Peyer's patch (tissue), 4 donors: ENCODE measurements around the gene CEL. TPM values are rescaled to one million over a fixed set of nuclear protein-coding genes. Genes with fewer than 3 reads are reported as not detected.

Source experiments
- DNase-seq, 3 donors: peaks; one replicate each; pipeline ENCODE4 v3.0.0-alpha.2; 2017 to 2019
- H3K27ac ChIP-seq, 4 donors: fragments of 200-600 bp; sonication (generic); one replicate each; pipeline ENCODE4 v1.5.1; 2016 to 2019
- H3K27me3 ChIP-seq, 2 donors: fragments of 200-600 bp; sonication (generic); one replicate each; pipeline ENCODE4 v1.5.1; 2019
- H3K36me3 ChIP-seq, 3 donors: fragments of 200-600 bp; sonication (generic); one replicate each; pipeline ENCODE4 v1.5.1; 2016 to 2019
- H3K4me1 ChIP-seq, 4 donors: fragments of 200-600 bp; sonication (generic); one replicate each; pipeline ENCODE4 v1.5.1; 2016 to 2019
- H3K4me3 ChIP-seq, 4 donors: fragments of 200-600 bp; sonication (generic); 1 replicate in 3 of 4; 2 replicates in 1 of 4; pipeline ENCODE4 v1.5.1; 2016 to 2019; ENCODE audit warnings: mild to moderate bottlenecking in 1 of 4
- H3K9me3 ChIP-seq, 4 donors: fragments of 200-600 bp; sonication (generic); one replicate each; pipeline ENCODE4 v1.5.1; 2016 to 2019; ENCODE audit warnings: mild to moderate bottlenecking in 1 of 4
- POLR2A ChIP-seq, 2 donors: fragments of 450-650 bp; IDR thresholded peaks; one replicate each; pipeline ENCODE4 v1.5.1; 2017; ENCODE audit warnings: antibody characterized with exemption in 2 of 2, mild to moderate bottlenecking in 2 of 2, moderate library complexity in 2 of 2
- total RNA-seq, 4 donors: library from RNA; depleted of rRNA; stranded (reverse); fragments of >200 nt; gene quantifications; one replicate each; pipeline ENCODE4 v1.1.0, GENCODE V29; 2016
- TF ChIP-seq, protein P1 (sequence below), 6 experiments: fragments of 450-650 bp in 4 of 6; fragments of 200-600 bp in 2 of 6; sonication (generic) in 1 of 6; IDR thresholded peaks; one replicate each; pipeline ENCODE4 v1.5.1; 2017 to 2019; ENCODE audit warnings: antibody characterized with exemption in 6 of 6, mild to moderate bottlenecking in 3 of 6, moderate library complexity in 1 of 6

Gene CEL
- total RNA-seq, 4 donors from 2014 or later, result 1.6 to 9.1 (median 5.8) TPM

DNA sequence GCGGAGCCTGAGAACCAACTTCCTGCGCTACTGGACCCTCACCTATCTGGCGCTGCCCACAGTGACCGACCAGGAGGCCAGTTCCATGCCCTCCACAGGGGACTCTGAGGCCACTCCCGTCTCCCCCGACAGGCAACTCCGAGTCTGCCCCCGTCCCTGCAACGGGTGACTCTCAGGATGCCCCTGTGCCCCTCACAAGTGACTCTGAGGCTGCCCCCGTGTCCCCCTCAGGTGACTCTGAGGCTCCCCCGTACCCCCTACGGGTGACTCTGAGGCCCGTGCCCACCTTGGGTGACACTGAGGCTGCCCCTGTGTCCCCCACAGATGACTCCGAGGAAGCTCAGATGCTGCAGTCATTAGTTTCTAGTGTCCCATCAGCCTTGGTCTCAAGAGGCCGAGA is 25.1 kb downstream of the CEL start:
- no peak for TF ChIP-seq POLR2A (IDR thresholded peaks at IDR 0.05)
- TF ChIP-seq, protein P1, sequence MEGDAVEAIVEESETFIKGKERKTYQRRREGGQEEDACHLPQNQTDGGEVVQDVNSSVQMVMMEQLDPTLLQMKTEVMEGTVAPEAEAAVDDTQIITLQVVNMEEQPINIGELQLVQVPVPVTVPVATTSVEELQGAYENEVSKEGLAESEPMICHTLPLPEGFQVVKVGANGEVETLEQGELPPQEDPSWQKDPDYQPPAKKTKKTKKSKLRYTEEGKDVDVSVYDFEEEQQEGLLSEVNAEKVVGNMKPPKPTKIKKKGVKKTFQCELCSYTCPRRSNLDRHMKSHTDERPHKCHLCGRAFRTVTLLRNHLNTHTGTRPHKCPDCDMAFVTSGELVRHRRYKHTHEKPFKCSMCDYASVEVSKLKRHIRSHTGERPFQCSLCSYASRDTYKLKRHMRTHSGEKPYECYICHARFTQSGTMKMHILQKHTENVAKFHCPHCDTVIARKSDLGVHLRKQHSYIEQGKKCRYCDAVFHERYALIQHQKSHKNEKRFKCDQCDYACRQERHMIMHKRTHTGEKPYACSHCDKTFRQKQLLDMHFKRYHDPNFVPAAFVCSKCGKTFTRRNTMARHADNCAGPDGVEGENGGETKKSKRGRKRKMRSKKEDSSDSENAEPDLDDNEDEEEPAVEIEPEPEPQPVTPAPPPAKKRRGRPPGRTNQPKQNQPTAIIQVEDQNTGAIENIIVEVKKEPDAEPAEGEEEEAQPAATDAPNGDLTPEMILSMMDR (IDR thresholded peaks at IDR 0.05), result no peak
- Histone ChIP-seq H3K9me3 (no peaks in the 10 kb centered on the region), H3K27me3 (no peaks in the 10 kb centered on the region), H3K4me1 (no peaks in the 10 kb centered on the region), H3K27ac (no peak overlapping the region), H3K36me3 (no peaks in the 10 kb centered on the region), H3K4me3 (no peak overlapping the region)
- no peak for DNase-seq

DNA sequence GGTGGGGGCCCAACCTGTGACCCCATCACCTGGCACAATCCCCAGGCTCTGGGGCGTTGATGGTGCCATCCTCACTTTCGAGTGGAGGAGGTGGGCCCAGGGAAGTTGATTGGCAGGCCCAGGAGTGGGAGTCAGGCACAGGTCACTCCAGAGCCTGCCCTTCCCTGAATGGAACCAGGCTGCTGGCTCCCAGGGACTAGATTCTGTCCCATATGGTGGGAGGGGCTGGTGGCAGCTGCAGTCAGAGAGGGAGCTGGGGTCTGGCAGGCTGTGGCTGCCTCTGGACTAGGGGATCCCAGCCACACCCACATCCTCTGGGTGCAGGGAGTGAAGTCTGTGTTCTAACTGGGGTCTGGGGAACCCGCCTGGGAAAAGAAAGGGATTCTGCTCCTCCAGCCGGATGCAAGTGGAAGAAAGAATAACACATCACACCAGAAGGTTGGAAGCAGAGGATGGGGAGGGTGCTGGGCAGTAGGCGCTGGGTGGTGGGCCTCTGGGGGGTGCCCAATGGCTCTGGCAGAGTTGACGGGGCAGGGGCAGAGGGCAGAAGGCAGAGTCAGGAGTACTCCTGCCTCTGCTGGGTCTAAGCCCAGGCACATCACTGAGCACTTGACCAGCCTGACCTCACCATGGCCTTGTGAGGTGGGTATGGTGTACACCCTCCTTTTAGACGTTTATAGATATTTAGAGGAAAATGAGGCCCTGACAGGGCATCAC is 25.8 kb downstream of the CEL start:
- TF ChIP-seq, protein P1 (IDR thresholded peaks at IDR 0.05), result no peak
- no peak for TF ChIP-seq POLR2A (IDR thresholded peaks at IDR 0.05)
- H3K27me3 ChIP-seq, result no peaks in the 10 kb centered on the region
- H3K27ac ChIP-seq, result no peak overlapping the region
- no peak overlapping the region for H3K4me3 ChIP-seq
- H3K4me1 ChIP-seq, result no peaks in the 10 kb centered on the region
- DNase-seq, result peak in 1 of 3 donors; percentile 42
- no peaks in the 10 kb centered on the region for H3K9me3 ChIP-seq
- H3K36me3 ChIP-seq, result no peaks in the 10 kb centered on the region

DNA sequence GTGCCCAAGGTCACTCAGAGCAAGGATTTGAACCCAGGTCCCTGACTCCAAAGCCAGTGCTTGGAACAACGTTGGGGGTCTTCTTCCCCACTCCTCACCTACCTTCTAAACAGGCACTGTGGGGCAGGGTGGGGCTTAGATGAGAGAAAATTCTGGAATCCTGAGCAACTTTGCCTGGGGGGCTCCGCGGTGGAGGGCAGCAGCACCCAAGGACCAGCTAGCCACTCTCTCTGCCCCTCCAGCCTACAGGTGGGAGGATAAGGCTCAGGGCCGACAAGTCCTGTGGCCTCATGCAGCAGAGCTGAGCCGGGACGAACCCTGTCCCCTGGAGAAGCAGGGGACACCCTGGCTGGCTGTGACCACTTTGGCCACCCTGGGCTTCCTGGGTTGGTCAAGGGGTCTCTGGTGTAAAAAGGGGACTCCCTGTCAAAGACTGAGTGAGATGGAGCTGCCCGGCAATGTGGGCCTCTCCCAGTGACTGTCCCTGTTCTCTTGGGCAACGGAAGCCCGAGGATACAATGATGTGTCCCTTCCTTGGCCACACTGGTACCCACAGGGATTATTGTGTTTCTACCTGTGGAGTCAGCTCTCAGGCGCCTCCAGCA is 26.5 kb downstream of the CEL start:
- Histone ChIP-seq H3K27ac (no peak overlapping the region), H3K4me1 (no peaks in the 10 kb centered on the region), H3K36me3 (no peaks in the 10 kb centered on the region), H3K27me3 (no peaks in the 10 kb centered on the region), H3K4me3 (no peak overlapping the region), H3K9me3 (no peaks in the 10 kb centered on the region)
- DNase-seq, result peak in 1 of 3 donors; percentile 43
- TF ChIP-seq POLR2A (IDR thresholded peaks at IDR 0.05), result no peak
- TF ChIP-seq, protein P1 (IDR thresholded peaks at IDR 0.05), result no peak

DNA sequence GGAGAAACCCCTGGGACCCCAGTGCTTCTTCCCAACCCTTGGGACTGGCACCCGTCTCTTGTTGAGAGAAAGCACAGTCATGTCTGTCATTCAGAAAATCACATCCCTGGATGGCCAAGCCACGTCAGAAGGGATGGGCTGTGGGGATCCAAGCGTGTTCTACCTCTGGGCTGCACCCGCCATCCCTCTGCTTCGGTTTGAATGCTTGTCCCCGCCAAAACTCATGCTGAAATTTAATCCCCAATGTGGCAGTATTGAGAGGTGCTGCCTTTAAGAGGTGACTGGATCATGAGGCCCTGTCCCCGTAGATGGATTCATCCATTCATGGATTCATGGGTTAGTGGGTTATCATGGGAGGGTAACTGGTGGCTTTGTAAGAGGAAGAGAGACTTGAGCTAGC is 27.0 kb downstream of the CEL start:
- Histone ChIP-seq H3K27me3 (no peaks in the 10 kb centered on the region), H3K27ac (no peak overlapping the region)

DNA sequence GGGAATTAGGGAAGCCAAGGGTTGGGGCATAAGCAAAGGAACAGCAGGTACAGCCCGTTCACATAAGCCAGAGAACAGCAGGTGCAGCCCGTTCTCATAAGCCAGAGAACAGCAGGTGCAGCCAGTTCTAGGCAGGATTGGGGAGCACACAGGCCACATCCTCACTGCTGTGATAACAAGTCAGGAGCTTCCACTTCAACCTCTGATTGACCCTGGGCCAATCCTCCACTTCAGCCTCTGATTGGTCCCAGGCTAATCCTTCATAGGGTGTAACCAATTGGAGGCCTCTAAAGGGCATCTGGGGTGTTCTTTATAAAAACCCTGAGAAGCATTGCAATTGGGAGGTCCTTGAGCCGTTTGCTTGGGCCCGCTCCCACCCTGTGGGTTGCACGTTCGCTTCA is 27.5 kb downstream of the CEL start:
- no peaks in the 10 kb centered on the region for H3K36me3 ChIP-seq
- no peaks in the 10 kb centered on the region for H3K27me3 ChIP-seq
- H3K4me1 ChIP-seq, result no peaks in the 10 kb centered on the region
- DNase-seq, result peak in 2 of 3 donors; percentile 45 to 47
- H3K27ac ChIP-seq, result no peak overlapping the region
- no peak overlapping the region for H3K4me3 ChIP-seq
- no peaks in the 10 kb centered on the region for H3K9me3 ChIP-seq
- TF ChIP-seq POLR2A (IDR thresholded peaks at IDR 0.05), result no peak
- TF ChIP-seq, protein P1 (IDR thresholded peaks at IDR 0.05), result no peak

More for the DNA sequence above, 27.0 kb downstream of the CEL start:
- TF ChIP-seq POLR2A (IDR thresholded peaks at IDR 0.05), result no peak
- TF ChIP-seq, protein P1 (IDR thresholded peaks at IDR 0.05), result no peak
- H3K4me1 ChIP-seq, result no peaks in the 10 kb centered on the region
- H3K4me3 ChIP-seq, result no peak overlapping the region
- H3K36me3 ChIP-seq, result no peaks in the 10 kb centered on the region
- no peaks in the 10 kb centered on the region for H3K9me3 ChIP-seq
- no peak for DNase-seq
